Glomerular visceral epithelial cell (primary cell): ENCODE data around the gene MED16.
A peak's percentile ranks its signal among the peaks of the same experiment; 100 is the strongest.

Experiments
- DNase-seq: peaks from one replicate; pipeline ENCODE4 v3.0.0-alpha.2; 2016; ENCODE audit errors: extremely low spot score

MED16 gene, protein sequence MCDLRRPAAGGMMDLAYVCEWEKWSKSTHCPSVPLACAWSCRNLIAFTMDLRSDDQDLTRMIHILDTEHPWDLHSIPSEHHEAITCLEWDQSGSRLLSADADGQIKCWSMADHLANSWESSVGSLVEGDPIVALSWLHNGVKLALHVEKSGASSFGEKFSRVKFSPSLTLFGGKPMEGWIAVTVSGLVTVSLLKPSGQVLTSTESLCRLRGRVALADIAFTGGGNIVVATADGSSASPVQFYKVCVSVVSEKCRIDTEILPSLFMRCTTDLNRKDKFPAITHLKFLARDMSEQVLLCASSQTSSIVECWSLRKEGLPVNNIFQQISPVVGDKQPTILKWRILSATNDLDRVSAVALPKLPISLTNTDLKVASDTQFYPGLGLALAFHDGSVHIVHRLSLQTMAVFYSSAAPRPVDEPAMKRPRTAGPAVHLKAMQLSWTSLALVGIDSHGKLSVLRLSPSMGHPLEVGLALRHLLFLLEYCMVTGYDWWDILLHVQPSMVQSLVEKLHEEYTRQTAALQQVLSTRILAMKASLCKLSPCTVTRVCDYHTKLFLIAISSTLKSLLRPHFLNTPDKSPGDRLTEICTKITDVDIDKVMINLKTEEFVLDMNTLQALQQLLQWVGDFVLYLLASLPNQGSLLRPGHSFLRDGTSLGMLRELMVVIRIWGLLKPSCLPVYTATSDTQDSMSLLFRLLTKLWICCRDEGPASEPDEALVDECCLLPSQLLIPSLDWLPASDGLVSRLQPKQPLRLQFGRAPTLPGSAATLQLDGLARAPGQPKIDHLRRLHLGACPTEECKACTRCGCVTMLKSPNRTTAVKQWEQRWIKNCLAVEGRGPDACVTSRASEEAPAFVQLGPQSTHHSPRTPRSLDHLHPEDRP

DNA sequence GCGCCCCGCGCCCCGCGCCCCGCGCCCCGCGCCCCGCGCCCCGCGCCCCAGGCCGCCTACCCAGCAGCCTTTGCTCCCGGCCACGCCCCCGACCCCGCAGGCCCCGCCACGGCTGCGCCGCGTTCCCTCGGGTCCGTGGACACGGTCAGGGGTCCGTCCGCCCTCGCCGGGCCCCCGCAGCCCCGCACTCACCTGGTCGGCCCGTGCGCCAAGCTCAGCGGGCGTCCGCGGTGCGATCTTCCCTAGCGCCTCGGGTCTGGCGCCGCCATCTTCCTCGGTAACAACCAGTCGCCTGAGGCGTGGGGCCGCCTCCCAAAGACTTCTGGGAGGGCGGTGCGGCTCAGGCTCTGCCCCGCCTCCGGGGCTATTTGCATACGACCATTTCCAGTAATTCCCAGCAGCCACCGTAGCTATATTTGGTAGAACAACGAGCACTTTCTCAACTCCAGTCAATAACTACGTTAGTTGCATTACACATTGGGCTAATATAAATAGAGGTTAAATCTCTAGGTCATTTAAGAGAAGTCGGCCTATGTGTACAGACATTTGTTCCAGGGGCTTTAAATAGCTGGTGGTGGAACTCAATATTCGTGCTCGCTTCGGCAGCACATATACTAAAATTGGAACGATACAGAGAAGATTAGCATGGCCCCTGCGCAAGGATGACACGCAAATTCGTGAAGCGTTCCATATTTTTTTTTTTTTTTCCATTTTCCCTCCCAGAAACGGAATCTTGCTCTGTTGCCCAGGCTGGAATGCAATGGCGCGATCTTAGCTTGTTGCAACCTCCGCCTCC is at the start of gene MED16, which contains the start of gene RNU6-9:
MED16 (minus strand) TSS at position 294 of the 796 bp plus-strand sequence. CDS start 2,056 bp downstream, outside the sequence.
RNU6-9 (plus strand) TSS at position 591 of the 796 bp plus-strand sequence.
- DNase-seq, result peak; percentile 94

DNA sequence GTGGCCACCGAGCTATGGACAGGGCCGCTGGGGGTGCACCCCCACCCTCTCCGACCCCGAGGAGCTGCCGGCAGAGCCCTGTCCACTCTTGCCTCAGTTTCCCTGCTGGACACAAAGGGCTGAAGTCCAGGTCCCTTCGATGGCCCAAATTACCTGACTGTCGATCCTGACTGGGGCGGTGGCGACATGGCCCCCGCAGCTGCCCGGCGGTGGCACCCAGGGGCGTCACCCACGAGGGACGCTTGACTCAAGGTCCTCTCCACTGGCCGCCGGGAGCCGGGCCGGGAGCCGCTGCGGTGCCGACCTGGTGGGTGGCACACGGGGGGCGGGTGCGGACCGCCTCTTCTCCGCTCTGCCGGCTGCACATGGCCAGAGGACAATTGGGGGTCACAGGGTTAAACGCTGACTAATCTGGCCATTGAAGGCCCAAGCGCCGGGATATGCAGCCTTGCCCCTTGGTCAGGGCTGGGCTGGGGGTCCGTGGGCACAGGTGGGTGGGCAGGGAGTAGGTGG is 49.2 kb upstream of the MED16 start:
- DNase-seq, result no peak

DNA sequence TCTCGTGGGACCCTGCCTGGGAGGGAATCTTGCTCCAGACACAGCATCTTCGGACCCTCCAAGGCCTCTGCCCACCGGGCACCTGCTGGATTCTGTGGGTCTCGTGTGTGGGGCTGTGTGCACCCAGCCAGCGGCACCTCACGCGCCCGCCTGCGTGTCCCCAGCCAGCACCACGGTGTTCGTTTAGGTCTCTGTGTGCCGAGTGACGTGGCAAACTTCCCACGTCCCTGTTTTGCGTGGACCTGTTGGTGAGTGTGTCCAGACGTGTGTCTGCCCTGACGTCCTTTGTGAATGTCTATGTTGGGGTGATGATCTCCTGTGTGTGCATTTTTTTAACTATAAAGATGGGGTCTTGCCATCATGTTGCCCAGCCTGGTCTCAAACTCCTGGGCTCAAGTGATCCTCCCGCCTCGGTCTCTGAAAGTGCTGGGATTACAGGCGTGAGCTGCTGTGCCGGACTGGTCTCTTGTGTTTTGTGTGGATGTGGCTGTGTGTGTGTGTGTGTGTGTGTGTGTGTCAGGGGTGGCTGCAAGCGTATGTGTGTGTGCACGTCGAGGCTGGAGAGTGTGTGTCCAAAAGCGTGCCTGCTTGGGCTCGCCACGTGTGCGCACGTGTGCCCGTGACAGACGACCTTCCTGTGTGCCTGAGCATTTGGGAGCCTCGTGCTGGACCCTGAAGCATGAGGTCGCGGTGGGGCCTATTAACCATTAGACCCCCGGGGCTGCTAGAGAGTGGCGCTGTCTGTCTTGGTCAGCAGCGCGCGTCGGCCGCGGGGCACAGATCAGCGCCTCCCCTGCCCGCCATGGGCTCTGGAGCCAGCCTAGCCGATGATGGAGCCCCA is 48.5 kb upstream of the MED16 start:
- no peak for DNase-seq

DNA sequence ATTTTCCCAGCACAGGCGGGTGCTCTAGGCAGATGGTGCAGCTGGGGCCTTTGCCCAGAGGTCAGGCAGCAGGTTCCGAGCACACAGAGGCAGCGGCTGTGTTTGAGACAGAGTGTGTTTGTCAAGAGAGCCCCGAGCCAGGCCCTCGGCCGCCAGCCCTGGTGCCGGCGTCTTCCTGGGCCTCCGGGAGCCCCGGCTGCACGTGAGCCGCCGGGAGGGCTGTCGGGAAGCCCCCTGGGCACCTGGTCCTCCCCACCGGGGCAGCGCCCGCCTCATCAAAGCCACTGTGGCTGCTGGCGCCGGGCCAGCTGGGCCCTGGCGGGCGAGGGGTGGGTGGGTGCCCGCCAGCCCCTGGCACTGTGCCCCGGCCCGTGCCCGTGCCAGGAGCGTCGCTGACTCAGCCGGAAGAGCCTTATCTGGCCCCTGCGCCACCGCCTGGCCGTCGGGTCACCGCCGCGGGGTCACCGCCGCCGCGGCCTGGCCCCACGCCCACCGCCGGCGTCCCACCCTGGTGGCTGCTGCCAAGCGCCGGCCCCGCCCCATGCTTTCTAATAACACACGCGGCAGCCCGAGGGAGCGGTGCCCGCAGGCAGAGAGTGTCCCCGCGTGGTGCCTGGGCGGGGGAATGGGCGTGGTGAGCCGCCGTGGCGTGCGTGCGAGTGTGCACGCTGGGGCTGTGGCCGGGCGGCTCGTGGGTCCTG is 47.8 kb upstream of the MED16 start:
- DNase-seq, result peak; percentile 92

DNA sequence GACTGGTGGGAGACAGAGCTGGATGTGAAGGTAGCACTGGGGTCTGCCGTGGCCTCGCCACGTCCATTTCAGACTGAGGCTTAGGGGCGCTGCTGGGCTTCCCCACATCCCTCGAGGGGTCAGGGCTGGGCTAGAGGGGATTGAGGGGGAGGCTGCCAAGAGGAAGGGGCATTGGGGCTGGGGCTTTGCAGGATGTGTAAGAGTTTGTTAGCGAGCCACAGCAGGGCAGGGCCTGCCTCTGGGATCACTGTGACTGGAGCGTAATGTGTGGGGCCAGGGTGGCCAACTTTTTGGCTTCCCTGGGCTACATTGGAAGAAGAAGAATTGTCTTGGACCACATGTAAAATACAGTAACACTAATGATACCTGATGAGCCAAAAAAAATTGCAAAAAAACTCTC is 46.9 kb upstream of the MED16 start:
- DNase-seq, result no peak

DNA sequence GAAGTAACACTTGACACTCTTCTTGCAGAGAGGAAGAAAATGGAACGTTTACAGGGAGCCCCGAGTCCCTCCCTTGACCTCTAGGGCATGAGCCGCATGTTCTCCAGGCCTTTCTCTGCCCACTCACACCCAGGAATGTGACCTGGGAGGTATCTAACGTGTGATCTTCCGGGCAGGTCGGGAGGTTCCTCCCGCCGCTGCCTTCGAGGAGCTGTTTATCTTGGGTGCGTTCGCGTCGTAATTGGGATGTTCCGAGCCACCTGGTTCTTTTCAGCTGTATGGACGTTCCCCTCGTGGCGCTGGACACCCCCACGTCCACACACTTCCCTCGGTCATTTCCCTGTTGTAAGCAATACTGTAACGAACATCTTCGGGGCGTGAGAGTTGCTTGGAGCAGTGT is 46.5 kb upstream of the MED16 start:
- no peak for DNase-seq

DNA sequence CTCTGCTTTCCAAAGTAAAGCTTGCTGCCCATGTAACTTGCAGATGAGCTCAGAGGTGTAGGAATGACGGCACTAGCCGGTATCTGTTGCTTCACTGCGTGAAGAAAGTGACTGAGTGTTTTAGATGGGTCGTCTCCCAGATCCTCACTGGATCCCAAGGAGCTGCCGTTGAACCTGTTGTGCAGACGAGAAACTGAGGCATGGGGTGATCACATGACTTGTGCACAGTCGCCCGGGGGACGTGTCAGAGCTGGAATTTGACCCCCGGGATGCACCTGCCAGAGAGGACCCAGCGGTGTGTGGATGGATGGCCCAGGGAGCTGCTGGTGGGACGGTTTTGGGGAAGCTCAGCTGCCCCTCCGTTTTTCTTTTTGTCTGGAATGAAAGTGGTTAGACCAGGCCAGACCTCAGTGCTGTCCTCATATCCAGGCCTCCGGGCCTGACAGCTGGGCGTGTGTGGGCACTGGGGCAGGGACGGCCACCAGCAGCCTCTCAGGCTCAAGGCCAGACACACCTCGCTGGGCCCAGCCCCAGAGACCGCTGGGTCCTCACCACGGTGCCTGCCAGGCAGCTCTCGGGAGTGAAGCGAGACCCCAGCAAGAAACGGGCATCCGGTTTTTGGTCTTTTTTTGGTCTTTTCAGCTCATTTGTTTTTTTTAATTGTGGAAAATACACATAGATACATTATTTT is 45.4 kb upstream of the MED16 start:
- no peak for DNase-seq

DNA sequence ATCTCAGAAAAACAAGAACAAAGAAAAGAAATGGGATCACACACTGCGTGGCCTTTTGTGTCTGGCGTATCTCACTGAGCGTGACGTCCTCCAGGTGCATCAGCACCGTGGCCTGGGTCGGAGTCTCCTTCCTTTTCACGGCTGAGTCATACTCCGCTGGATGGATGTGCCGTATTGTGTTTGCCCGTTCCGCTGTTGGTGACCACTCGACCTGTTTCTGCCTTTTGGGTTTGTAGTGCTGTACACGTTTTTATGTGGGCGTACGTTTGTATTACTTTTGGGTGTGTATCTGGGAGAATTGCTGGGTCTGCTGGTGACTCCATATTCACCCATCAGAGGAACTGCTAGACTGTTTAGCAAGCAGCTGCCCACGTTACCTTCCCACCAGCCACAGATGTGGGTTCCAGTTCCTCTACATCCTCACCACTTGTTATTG is 44.3 kb upstream of the MED16 start:
- no peak for DNase-seq

DNA sequence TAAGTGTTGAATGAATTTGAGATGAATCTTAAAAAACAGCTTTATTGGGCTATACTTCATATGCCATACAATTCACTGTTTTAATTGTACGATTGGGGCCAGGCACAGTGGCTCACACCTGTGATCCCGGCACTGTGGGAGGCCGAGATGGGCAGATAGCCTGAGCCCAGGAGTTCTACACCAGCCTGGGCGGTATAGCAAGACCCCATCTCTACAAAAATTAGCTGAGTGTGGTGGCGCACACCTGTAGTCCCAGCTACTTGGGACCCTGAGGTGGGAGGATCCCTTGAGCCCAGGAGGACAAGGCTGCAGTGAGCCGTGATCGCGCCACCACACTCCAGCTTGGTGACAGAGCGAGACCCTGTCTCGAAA is 43.2 kb upstream of the MED16 start:
- no peak for DNase-seq

DNA sequence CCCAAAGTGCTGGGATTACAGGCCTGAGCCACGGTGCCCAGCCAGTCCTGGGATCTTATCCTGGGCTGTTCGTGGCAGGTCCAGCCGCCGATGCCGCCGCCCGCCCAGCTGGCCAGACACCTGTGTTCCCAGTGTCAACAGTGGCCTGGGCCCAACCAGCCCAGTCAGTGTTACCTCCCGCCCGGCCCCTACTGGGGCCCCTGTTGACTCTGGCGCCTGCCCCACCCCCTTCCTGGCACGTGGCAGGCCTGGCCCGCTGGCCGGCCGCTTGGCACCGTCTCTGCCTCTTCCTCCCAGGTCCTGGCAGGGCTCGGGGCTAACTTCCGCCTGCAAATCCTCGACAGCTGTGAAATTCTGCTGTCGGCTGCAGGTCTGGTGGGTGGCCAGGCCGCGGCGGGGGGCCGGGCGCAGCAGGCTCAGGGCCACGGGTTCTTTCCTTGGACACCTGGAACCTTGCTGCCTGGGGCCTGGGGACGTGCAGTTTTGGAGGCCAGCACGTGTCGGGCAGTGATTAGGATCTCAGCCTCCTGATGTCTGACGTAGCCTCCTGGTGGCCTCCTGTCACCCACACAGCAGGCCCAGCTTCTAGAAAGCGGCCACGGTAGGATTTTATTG is 42.0 kb upstream of the MED16 start:
- DNase-seq, result no peak

DNA sequence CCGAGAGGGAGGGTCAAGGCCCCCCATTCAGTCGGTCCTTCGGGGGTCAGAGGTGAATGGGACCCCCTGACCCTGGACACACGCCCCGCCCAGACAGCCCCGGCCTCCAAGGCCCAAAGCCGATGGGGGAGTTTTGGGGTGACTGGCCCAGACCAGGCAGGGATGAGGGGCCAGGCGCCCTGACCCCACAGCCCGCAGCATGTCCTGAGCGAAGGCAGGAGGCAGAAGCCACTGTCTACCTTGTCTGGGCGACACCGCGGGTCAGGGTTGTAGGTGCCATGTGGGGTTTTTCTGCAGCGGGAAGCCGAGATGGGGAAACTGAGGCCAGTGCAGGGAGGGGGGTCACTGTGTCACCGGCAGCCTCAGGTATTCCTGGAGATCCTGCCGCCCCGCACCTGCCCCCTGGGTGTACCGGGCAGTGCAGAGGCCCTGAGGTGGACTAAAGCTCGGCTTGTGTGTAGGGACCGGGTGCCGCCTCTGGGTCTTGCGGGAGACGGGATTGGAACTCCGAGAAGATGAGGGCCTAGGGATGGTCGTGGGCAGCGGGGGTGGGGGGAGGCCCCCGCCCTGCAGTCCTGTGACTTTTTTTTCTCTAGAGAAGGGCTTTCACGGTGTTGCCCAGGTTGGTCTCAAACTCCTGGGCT is 41.3 kb upstream of the MED16 start:
- DNase-seq, result no peak

DNA sequence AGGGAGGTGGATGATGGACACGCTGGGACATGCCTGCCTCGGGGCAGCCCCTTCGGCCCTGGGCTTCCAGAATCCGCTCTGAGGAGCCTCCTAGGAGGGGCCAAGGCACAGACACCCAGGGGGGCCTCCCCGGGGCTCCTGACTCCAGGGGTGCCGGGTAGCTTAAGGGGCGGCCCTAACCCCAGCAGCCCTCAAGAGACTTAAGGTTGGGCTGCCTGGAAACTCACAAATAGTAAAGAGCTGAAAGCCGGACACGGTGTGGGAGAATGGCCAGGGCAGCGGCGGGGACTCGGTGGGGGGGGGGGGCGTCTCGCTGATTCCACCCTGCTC is 40.5 kb upstream of the MED16 start:
- no peak for DNase-seq

DNA sequence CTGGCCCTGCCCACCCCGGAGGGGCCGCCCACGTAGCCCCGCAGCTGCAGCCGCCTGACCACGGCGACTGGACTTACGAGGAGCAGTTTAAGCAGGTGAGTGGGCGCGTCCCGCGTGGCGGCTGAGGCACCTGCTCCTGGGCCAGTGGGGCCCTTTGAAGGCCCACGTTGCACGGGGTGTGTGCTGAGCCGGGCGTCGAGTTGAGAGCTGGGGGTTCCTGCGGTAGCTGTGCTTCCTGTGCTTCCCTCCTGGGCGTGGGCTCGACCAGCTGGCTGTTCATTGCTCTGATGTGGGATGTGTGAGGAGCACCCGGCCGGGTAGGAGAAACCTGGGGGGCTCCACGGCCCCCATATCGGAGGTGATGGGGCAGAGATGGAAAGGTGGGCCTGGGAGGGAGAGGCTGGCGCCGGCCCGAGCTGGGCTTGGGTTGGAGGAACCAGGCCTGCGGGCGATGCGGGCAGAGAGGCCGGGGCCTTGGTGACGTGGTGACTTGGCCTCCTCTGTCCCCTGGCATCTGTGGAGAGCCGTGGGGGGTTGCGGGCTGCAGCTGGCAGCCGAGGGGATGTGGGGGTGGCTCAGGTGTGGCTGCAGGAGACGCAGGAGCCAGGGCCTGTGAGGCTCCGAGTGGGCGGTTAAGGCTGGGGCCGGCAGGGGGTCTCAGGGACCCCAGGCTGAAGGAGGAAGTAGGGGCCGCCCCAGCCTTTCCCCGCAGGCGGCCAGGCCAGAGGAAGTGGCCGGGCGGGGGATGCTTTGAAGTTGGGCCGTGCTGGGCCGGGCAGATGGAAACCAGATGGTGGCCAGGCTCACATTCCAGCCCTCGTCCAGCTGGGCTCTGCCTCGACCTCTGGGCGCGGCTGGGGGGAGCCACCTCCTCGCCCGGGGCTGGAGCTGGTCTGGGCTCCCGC is 39.9 kb upstream of the MED16 start:
- peak; percentile 35 for DNase-seq

DNA sequence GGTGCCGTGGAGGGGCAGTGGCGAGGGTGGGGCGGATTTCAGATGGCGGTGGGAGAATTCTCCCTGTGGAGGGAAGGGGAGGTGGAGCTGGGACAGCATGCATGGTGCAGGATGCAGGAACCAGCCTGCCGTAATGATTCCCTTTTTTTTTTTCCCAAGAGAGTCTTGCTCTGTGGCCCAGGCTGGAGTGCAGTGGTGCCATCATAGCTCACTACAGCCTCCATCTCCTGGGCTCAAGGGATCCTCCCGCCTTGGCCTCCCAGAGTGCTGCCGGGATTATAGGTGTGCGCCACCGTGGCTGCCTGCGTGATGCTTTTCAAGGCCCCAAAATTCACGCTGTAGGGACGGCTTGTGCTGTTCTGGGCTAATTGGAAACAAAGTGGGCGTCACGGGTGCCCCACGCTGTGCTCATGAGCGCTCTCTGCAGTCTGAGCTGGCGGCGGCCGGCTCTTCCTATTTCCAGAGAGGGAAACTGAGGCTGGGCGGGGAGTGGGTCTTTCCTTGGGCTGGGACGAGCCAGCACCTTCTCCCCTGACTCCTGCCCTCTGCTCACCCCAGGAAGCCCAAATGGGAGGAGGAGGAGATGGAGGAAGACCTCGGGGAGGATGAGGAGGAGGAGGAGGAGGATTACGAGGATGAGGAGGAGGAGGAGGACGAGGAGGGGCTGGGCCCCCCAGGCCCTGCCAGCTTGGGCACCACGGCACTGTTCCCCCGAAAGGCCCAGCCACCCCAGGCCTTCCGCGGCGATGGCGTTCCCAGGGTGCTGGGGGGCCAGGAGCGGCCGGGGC is 39.1 kb upstream of the MED16 start:
- DNase-seq, result no peak

DNA sequence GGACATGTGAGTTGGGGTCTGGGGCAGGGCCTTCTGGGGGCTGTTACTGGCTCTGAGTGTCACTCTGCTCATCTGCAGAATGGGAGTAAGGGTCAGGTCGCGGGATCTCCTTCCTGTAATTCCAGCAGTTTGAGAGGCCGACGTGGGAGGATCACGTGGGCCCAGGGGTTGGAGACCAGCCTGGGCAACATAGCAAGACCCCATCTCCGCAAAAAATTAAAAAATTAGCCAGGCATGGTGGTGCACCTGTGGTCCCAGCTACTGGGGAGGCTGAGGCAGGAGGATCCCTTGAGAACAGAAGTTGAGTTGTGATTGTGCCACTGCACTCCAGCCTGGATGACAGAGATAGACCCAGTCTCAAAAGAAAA is 36.9 kb upstream of the MED16 start:
- no peak for DNase-seq

DNA sequence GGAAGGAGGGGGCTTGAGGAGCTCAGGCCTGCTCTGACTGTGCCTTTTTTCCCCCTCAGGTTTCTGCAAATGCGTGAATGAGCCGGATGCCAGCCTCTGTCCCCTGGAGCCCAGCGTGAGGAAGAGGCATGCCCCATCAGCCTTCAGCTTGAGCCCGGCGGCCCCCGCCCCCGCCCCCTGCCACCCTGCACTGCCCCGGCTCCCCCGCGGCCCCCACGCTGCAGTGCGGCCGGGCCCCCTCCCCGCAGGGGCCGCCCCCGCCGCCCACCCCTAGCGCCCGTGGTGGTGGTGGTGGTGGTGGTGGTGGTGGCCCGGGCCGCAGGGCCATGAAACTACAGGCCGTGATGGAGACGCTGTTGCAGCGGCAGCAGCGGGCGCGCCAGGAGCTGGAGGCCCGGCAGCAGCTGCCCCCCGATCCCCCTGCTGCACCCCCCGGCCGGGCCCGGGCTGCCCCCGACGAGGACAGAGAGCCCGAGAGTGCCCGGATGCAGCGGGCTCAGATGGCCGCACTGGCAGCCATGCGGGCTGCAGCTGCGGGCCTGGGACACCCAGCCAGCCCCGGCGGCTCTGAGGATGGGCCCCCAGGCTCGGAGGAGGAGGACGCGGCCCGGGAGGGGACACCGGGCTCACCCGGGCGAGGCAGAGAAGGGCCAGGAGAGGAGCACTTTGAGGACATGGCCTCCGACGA is 36.4 kb upstream of the MED16 start:
- no peak for DNase-seq
